M059J (cell line): ENCODE measurements around the gene PCDHB13. TPM values are rescaled to one million over a fixed set of nuclear protein-coding genes. Genes with fewer than 3 reads are reported as not detected.
A peak's percentile ranks its signal among the peaks of the same experiment; 100 is the strongest.
"Not testable (repeated sequence)": the region's sequence is repeated elsewhere in the genome, so short reads cannot be mapped to it uniquely, and the experiment has no call there.

Source experiments
- DNase-seq: peaks from one replicate; pipeline ENCODE4 v3.0.0-alpha.2; 2012; ENCODE audit warnings: low read depth
- total RNA-seq: library from RNA; depleted of rRNA; stranded (reverse); fragments of >200 nt; shearing (Covaris generic); gene quantifications from 2 replicates; pipeline ENCODE4 v1.2.3, GENCODE V29; 2014; rRNA removed

PCDHB13 gene
- 0.39 and 0.42 TPM in 2 replicates for total RNA-seq

- DNase-seq, result peak; percentile 27
These were observed at the start of gene PCDHB13 for GRCh38 chr5:141213656-141214339. TSS of gene PCDHB13 (plus strand) at chr5:141213919. CDS start at chr5:141214124, 205 bp downstream.

- DNase-seq, result peak; percentile 68
These were observed 41.1 kb upstream of the PCDHB13 start, which contains the start of gene PCDHB7 for GRCh38 chr5:141172381-141173204. TSS of gene PCDHB7 (plus strand) at chr5:141172644. CDS start at chr5:141172836, 192 bp downstream.

DNA sequence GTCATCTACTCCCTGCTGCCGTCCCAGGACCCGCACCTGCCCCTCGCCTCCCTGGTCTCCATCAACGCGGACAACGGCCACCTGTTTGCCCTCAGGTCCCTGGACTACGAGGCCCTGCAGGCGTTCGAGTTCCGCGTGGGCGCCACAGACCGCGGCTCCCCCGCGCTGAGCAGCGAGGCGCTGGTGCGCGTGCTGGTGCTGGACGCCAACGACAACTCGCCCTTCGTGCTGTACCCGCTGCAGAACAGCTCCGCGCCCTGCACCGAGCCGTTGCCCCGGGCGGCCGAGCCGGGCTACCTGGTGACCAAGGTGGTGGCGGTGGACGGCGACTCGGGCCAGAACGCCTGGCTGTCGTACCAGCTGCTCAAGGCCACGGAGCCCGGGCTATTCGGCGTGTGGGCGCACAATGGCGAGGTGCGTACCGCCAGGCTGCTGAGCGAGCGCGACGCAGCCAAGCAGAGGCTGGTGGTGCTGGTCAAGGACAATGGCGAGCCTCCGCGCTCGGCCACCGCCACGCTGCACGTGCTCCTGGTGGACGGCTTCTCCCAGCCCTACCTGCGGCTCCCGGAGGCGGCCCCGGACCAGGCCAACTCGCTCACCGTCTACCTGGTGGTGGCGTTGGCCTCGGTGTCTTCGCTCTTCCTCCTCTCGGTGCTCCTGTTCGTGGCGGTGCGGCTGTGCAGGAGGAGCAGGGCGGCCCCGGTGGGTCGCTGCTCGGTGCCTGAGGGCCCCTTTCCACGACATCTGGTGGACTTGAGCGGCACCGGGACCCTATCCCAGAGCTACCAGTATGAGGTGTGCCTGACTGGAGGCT lies 39.2 kb upstream of the PCDHB13 start:
- not testable (repeated sequence) for DNase-seq

DNA sequence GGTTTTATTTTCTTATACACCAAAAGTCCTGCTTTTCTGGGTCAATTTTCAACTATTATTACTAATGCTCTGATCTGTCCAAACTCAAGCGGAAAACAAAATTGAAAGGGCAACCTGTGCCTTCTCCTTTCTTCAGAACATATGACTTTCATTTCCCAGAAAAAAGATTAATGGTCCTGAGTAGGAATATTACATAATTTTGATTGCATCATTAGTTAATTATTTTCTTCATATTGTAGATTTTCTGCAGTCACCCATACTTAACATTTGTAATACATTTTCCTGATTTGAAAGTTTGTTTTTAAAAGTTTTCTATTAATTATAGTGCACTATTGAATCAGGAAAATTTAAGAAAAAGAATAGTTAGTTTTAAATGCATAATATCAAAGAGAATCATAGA lies 37.8 kb upstream of the PCDHB13 start:
- no peak for DNase-seq

- not testable (repeated sequence) for DNase-seq
These were observed 36.0 kb upstream of the PCDHB13 start, which contains the start of gene PCDHB8 for GRCh38 chr5:141177577-141178191. TSS of gene PCDHB8 (plus strand) at chr5:141177790. CDS start at chr5:141178035, 245 bp downstream.

GRCh38 chr5:141179371-141179770 lies 34.3 kb upstream of the PCDHB13 start:
- not testable (repeated sequence) for DNase-seq

GRCh38 chr5:141179876-141180275 lies 33.8 kb upstream of the PCDHB13 start:
- not testable (repeated sequence) for DNase-seq

GRCh38 chr5:141180313-141180712 lies 33.4 kb upstream of the PCDHB13 start:
- DNase-seq, result no peak

- DNase-seq, result peak; percentile 71
These were observed 31.5 kb upstream of the PCDHB13 start, which contains the start of gene PCDHB16 for GRCh38 chr5:141182248-141182647. TSS of gene PCDHB16 (plus strand) at chr5:141182387. CDS start at chr5:141182560, 173 bp downstream.

DNA sequence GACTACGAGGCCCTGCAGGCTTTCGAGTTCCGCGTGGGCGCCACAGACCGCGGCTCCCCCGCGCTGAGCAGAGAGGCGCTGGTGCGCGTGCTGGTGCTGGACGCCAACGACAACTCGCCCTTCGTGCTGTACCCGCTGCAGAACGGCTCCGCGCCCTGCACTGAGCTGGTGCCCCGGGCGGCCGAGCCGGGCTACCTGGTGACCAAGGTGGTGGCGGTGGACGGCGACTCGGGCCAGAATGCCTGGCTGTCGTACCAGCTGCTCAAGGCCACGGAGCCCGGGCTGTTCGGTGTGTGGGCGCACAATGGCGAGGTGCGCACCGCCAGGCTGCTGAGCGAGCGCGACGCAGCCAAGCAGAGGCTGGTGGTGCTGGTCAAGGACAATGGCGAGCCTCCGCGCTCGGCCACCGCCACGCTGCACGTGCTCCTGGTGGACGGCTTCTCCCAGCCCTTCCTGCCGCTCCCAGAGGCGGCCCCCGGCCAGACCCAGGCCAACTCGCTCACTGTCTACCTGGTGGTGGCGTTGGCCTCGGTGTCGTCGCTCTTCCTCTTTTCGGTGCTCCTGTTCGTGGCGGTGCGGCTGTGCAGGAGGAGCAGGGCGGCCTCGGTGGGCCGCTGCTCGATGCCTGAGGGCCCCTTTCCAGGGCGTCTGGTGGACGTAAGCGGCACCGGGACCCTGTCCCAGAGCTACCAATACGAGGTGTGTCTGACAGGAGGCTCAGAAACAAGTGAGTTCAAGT lies 29.4 kb upstream of the PCDHB13 start:
- DNase-seq, result not testable (repeated sequence)

GRCh38 chr5:141186897-141187512 lies 26.7 kb upstream of the PCDHB13 start, which contains the start of gene PCDHB9:
TSS of gene PCDHB9 (plus strand) at chr5:141187161. CDS start at chr5:141187319, 158 bp downstream.
- peak; percentile 56 for DNase-seq

DNA sequence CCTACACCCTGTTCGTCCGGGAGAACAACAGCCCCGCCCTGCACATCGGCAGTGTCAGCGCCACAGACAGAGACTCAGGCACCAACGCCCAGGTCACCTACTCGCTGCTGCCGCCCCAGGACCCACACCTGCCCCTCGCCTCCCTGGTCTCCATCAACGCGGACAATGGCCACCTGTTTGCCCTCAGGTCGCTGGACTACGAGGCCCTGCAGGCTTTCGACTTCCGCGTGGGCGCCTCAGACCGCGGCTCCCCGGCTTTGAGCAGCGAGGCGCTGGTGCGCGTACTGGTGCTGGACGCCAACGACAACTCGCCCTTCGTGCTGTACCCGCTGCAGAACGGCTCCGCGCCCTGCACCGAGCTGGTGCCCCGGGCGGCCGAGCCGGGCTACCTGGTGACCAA lies 25.0 kb upstream of the PCDHB13 start:
- not testable (repeated sequence) for DNase-seq

GRCh38 chr5:141189131-141189530 lies 24.6 kb upstream of the PCDHB13 start:
- not testable (repeated sequence) for DNase-seq

DNA sequence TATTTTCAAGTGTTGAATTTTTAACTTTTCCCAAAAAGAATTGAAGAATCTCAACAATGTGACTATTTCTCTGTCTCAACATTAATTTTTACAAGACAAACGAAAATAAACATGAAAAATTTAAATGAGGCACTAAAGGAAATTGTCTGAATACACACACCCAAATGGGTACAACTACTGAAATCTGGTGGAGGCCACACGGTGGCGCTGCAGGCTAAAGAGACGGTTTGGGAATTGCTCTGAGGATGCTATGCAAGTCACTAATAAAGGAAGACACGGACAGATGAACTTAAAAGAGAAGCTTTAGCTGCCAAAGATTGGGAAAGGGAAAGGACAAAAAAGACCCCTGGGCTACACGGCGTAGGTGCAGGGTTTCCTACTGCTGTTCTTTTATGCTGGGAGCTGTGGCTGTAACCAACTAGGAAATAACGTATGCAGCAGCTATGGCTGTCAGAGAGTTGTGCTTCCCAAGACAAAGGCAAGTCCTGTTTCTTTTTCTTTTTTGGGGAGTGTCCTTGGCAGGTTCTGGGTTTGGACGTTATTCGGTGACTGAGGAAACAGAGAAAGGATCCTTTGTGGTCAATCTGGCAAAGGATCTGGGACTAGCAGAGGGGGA lies 21.5 kb upstream of the PCDHB13 start, which contains the start of gene PCDHB10:
PCDHB10 (plus strand) TSS at position 244 of the 616 bp plus-strand sequence; CDS start at position 444, 200 bp downstream.
- peak; percentile 47 for DNase-seq

DNA sequence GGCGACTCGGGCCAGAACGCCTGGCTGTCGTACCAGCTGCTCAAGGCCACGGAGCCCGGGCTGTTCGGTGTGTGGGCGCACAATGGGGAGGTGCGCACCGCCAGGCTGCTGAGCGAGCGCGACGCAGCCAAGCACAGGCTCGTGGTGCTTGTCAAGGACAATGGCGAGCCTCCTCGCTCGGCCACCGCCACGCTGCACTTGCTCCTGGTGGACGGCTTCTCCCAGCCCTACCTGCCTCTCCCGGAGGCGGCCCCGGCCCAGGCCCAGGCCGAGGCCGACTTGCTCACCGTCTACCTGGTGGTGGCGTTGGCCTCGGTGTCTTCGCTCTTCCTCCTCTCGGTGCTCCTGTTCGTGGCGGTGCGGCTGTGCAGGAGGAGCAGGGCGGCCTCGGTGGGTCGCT lies 19.4 kb upstream of the PCDHB13 start:
- not testable (repeated sequence) for DNase-seq

- DNase-seq, result no peak
These were observed 17.4 kb upstream of the PCDHB13 start for GRCh38 chr5:141196363-141196762.

- DNase-seq, result no peak
These were observed 14.1 kb upstream of the PCDHB13 start, which contains the start of gene PCDHB11 for GRCh38 chr5:141199359-141200235. TSS of gene PCDHB11 (plus strand) at chr5:141199627. CDS start at chr5:141199775, 148 bp downstream.

DNA sequence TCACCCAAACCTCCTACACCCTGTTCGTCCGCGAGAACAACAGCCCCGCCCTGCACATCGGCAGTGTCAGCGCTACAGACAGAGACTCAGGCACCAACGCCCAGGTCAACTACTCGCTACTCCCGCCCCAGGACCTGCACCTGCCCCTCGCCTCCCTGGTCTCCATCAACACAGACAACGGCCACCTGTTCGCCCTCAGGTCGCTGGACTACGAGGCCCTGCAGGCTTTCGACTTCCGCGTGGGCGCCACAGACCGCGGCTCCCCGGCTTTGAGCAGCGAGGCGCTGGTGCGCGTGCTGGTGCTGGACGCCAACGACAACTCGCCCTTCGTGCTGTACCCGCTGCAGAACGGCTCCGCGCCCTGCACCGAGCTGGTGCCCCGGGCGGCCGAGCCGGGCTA lies 12.6 kb upstream of the PCDHB13 start:
- not testable (repeated sequence) for DNase-seq
